ENCODE results near the gene PTPRG. TPM values are rescaled to one million over a fixed set of nuclear protein-coding genes. Genes with fewer than 3 reads are reported as not detected.

The PTPRG gene
- total RNA-seq, 1 experiment from 2014 or later: 0.74 TPM

DNA sequence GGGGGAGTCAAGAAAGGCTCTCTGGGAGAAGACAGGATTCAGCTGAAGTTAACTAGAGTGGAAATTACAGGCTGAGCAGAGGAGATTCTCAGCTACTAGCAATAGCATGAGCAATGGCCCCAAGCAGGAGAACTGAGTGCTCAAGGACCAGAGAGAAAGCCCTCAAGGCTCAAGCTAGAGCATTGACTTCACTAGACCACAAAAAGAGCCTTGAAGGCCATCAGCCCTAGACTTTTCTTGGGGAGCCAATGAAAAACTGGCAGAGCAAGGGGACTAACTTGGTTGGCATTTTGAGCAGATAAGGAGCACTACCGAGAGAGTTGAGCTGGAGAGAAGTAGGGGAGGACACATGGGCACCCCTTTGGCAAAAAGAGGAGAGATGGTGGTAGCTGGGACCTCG, 534.4 kb downstream of the PTPRG start:
- BruUV-seq (replicated peaks): no TSS peak
- CTCF ChIA-PET: no interaction called here
- in situ Hi-C loops (cut with HindIII; ENCODE audit: low pct_unique_long_range_greater_than_20kb, low sequenced_read_pairs): no loop called here

GRCh38 chr3:62096521-62096920, 535.1 kb downstream of the PTPRG start:
- BruUV-seq (replicated peaks): no TSS peak
- no peaks in the 10 kb centered on the region for H3K36me3 ChIP-seq (ENCODE audit: control insufficient read depth, insufficient read depth, low read length)
- no peaks in the 10 kb centered on the region for H3K9me3 ChIP-seq (ENCODE audit: control insufficient read depth, insufficient read depth, low read depth, low read length)
- no peak overlapping the region for H3K27ac ChIP-seq (ENCODE audit: low read length)
- intact Hi-C loops (cut with micrococcal nuclease; ENCODE audit: unreplicated experiment): no loop called here
- TF ChIP-seq, protein P1, sequence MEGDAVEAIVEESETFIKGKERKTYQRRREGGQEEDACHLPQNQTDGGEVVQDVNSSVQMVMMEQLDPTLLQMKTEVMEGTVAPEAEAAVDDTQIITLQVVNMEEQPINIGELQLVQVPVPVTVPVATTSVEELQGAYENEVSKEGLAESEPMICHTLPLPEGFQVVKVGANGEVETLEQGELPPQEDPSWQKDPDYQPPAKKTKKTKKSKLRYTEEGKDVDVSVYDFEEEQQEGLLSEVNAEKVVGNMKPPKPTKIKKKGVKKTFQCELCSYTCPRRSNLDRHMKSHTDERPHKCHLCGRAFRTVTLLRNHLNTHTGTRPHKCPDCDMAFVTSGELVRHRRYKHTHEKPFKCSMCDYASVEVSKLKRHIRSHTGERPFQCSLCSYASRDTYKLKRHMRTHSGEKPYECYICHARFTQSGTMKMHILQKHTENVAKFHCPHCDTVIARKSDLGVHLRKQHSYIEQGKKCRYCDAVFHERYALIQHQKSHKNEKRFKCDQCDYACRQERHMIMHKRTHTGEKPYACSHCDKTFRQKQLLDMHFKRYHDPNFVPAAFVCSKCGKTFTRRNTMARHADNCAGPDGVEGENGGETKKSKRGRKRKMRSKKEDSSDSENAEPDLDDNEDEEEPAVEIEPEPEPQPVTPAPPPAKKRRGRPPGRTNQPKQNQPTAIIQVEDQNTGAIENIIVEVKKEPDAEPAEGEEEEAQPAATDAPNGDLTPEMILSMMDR (IDR thresholded peaks at IDR 0.05): no peak
- TF ChIP-seq, protein P2, sequence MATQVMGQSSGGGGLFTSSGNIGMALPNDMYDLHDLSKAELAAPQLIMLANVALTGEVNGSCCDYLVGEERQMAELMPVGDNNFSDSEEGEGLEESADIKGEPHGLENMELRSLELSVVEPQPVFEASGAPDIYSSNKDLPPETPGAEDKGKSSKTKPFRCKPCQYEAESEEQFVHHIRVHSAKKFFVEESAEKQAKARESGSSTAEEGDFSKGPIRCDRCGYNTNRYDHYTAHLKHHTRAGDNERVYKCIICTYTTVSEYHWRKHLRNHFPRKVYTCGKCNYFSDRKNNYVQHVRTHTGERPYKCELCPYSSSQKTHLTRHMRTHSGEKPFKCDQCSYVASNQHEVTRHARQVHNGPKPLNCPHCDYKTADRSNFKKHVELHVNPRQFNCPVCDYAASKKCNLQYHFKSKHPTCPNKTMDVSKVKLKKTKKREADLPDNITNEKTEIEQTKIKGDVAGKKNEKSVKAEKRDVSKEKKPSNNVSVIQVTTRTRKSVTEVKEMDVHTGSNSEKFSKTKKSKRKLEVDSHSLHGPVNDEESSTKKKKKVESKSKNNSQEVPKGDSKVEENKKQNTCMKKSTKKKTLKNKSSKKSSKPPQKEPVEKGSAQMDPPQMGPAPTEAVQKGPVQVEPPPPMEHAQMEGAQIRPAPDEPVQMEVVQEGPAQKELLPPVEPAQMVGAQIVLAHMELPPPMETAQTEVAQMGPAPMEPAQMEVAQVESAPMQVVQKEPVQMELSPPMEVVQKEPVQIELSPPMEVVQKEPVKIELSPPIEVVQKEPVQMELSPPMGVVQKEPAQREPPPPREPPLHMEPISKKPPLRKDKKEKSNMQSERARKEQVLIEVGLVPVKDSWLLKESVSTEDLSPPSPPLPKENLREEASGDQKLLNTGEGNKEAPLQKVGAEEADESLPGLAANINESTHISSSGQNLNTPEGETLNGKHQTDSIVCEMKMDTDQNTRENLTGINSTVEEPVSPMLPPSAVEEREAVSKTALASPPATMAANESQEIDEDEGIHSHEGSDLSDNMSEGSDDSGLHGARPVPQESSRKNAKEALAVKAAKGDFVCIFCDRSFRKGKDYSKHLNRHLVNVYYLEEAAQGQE (IDR thresholded peaks at IDR 0.05; ENCODE audit: insufficient read depth in 1 of 2, low read depth in 2 of 2, low read length in 1 of 2): no peak
- TF ChIP-seq SIN3A (IDR thresholded peaks at IDR 0.05; ENCODE audit: borderline replicate concordance, insufficient read depth, low read depth, low read length): no peak
- no peak for TF ChIP-seq TCF7L2 (IDR thresholded peaks at IDR 0.05; ENCODE audit: low read depth, low read length)
- no peak for TF ChIP-seq POLR2AphosphoS5 (IDR thresholded peaks at IDR 0.05; ENCODE audit: low read depth, low read length)
- no peaks in the 10 kb centered on the region for H3K27me3 ChIP-seq (ENCODE audit: control insufficient read depth, insufficient read depth, low read length)
- ATAC-seq: no peak
- POLR2A ChIA-PET: no interaction called here
- in situ Hi-C loops (cut with HindIII; ENCODE audit: low pct_unique_long_range_greater_than_20kb, low sequenced_read_pairs): no loop called here
- H3K4me1 ChIP-seq (ENCODE audit: control insufficient read depth, insufficient read depth, low read length): no peaks in the 10 kb centered on the region
- no peak overlapping the region for H3K4me3 ChIP-seq (ENCODE audit: low read depth in 2 of 2, low read length in 2 of 2)
- CTCF ChIA-PET: no interaction called here
- DNase-seq (ENCODE audit: low read depth, low spot score): no peak

More for the DNA sequence above, 534.4 kb downstream of the PTPRG start:
- no peak overlapping the region for H3K27ac ChIP-seq (ENCODE audit: low read length)
- no peaks in the 10 kb centered on the region for H3K27me3 ChIP-seq (ENCODE audit: control insufficient read depth, insufficient read depth, low read length)
- POLR2A ChIA-PET: no interaction called here
- TF ChIP-seq SIN3A (IDR thresholded peaks at IDR 0.05; ENCODE audit: borderline replicate concordance, insufficient read depth, low read depth, low read length): no peak
- TF ChIP-seq TCF7L2 (IDR thresholded peaks at IDR 0.05; ENCODE audit: low read depth, low read length): no peak
- TF ChIP-seq, protein P1 (IDR thresholded peaks at IDR 0.05): no peak
- no peak for TF ChIP-seq POLR2AphosphoS5 (IDR thresholded peaks at IDR 0.05; ENCODE audit: low read depth, low read length)
- TF ChIP-seq, protein P2 (IDR thresholded peaks at IDR 0.05; ENCODE audit: insufficient read depth in 1 of 2, low read depth in 2 of 2, low read length in 1 of 2): no peak
- no peaks in the 10 kb centered on the region for H3K4me1 ChIP-seq (ENCODE audit: control insufficient read depth, insufficient read depth, low read length)
- ATAC-seq (no peak), DNase-seq (ENCODE audit: low read depth, low spot score) (no peak)
- no peaks in the 10 kb centered on the region for H3K36me3 ChIP-seq (ENCODE audit: control insufficient read depth, insufficient read depth, low read length)
- no peak overlapping the region for H3K4me3 ChIP-seq (ENCODE audit: low read depth in 2 of 2, low read length in 2 of 2)
- no peaks in the 10 kb centered on the region for H3K9me3 ChIP-seq (ENCODE audit: control insufficient read depth, insufficient read depth, low read depth, low read length)
- intact Hi-C loops (cut with micrococcal nuclease; ENCODE audit: unreplicated experiment): no loop called here

Measured in Panc1 (cell line).